Memory B cell (primary cell): ENCODE results near the gene ENTPD8.

ENCODE experiments used
- ATAC-seq: fragments of 150-1000 bp; cut with Tn5 transposase; 2 replicates; pipeline ENCODE4 v1.10.0; 2021; ENCODE audit warnings: low read depth, mild to moderate bottlenecking, moderate library complexity
- DNase-seq, 2 donors: peaks; one replicate each; pipeline ENCODE4 v3.0.0; 2022; ENCODE audit warnings: low spot score in 2 of 2
- H3K27ac Mint-ChIP-seq: one replicate; pipeline ENCODE4 v1.8.0; 2022; ENCODE audit warnings: mild to moderate bottlenecking, moderate library complexity, mixed read lengths
- H3K27me3 Mint-ChIP-seq: one replicate; pipeline ENCODE4 v1.8.0; 2022; ENCODE audit warnings: mixed read lengths
- H3K36me3 Mint-ChIP-seq: one replicate; pipeline ENCODE4 v1.8.0; 2022; ENCODE audit warnings: mild to moderate bottlenecking, mixed read lengths
- H3K4me1 Mint-ChIP-seq: one replicate; pipeline ENCODE4 v1.8.0; 2022; ENCODE audit warnings: mixed read lengths
- H3K4me3 Mint-ChIP-seq: one replicate; pipeline ENCODE4 v1.8.0; 2022; ENCODE audit warnings: mild to moderate bottlenecking, moderate library complexity, mixed read lengths
- H3K9me3 Mint-ChIP-seq: one replicate; pipeline ENCODE4 v1.8.0; 2022; ENCODE audit warnings: mixed read lengths

Gene ENTPD8

GRCh38 chr9:137436761-137437600 lies 4.2 kb downstream of the ENTPD8 start:
- Mint-ChIP-seq H3K27ac (no peak overlapping the region), H3K36me3 (no peaks in the 10 kb centered on the region), H3K27me3 (peaks cover 11% of the 10 kb centered on the region), H3K4me3 (no peak overlapping the region), H3K4me1 (peaks cover 2% of the 10 kb centered on the region), H3K9me3 (no peaks in the 10 kb centered on the region)
- ATAC-seq (no peak), DNase-seq (no peak)

- DNase-seq (no peak), ATAC-seq (no peak)
- Mint-ChIP-seq H3K36me3 (no peaks in the 10 kb centered on the region), H3K27me3 (peaks cover 9% of the 10 kb centered on the region), H3K9me3 (no peaks in the 10 kb centered on the region), H3K4me1 (no peaks in the 10 kb centered on the region), H3K4me3 (no peak overlapping the region), H3K27ac (no peak overlapping the region)
These were observed 5.0 kb downstream of the ENTPD8 start for GRCh38 chr9:137435980-137436760.

- Mint-ChIP-seq H3K9me3 (no peaks in the 10 kb centered on the region), H3K36me3 (no peaks in the 10 kb centered on the region), H3K27ac (no peak overlapping the region), H3K27me3 (peaks cover 9% of the 10 kb centered on the region), H3K4me3 (no peak overlapping the region), H3K4me1 (no peaks in the 10 kb centered on the region)
- ATAC-seq = no peak
- no peak for DNase-seq
These were observed 5.7 kb downstream of the ENTPD8 start for GRCh38 chr9:137435381-137435891.

- Mint-ChIP-seq H3K9me3 (no peaks in the 10 kb centered on the region), H3K27ac (no peak overlapping the region), H3K4me1 (peaks cover 2% of the 10 kb centered on the region), H3K4me3 (no peak overlapping the region), H3K27me3 (peaks cover 9% of the 10 kb centered on the region), H3K36me3 (no peaks in the 10 kb centered on the region)
- DNase-seq (no peak), ATAC-seq (no peak)
These were observed 6.4 kb downstream of the ENTPD8 start for GRCh38 chr9:137434498-137435380.

- DNase-seq = no peak
- Mint-ChIP-seq H3K9me3 (no peaks in the 10 kb centered on the region), H3K4me3 (no peak overlapping the region), H3K36me3 (no peaks in the 10 kb centered on the region), H3K4me1 (peaks cover 4% of the 10 kb centered on the region), H3K27me3 (peaks cover 3% of the 10 kb centered on the region), H3K27ac (no peak overlapping the region)
- ATAC-seq = no peak
These were observed 7.2 kb downstream of the ENTPD8 start for GRCh38 chr9:137433916-137434431.

GRCh38 chr9:137433349-137433915 lies 7.7 kb downstream of the ENTPD8 start:
- Mint-ChIP-seq H3K4me1 (peaks cover 6% of the 10 kb centered on the region), H3K36me3 (no peaks in the 10 kb centered on the region), H3K4me3 (no peak overlapping the region), H3K27ac (no peak overlapping the region), H3K9me3 (no peaks in the 10 kb centered on the region), H3K27me3 (peaks cover 4% of the 10 kb centered on the region)
- no peak for ATAC-seq
- no peak for DNase-seq

GRCh38 chr9:137432687-137433348 lies 8.3 kb downstream of the ENTPD8 start:
- Mint-ChIP-seq H3K36me3 (no peaks in the 10 kb centered on the region), H3K9me3 (no peaks in the 10 kb centered on the region), H3K4me1 (peaks cover 6% of the 10 kb centered on the region), H3K4me3 (no peak overlapping the region), H3K27me3 (peaks cover 2% of the 10 kb centered on the region), H3K27ac (no peak overlapping the region)
- DNase-seq (no peak), ATAC-seq (no peak)

GRCh38 chr9:137431416-137431931 lies 9.7 kb downstream of the ENTPD8 start:
- no peaks in the 10 kb centered on the region for H3K36me3 Mint-ChIP-seq
- H3K4me3 Mint-ChIP-seq = no peak overlapping the region
- H3K9me3 Mint-ChIP-seq = no peaks in the 10 kb centered on the region
- H3K4me1 Mint-ChIP-seq = peaks cover 6% of the 10 kb centered on the region
- no peak for DNase-seq
- ATAC-seq = no peak
- peaks cover 1% of the 10 kb centered on the region for H3K27me3 Mint-ChIP-seq
- no peak overlapping the region for H3K27ac Mint-ChIP-seq

GRCh38 chr9:137430723-137431415 lies 10.3 kb downstream of the ENTPD8 start:
- peaks cover 6% of the 10 kb centered on the region for H3K4me1 Mint-ChIP-seq
- ATAC-seq = no peak
- no peaks in the 10 kb centered on the region for H3K9me3 Mint-ChIP-seq
- H3K27ac Mint-ChIP-seq = no peak overlapping the region
- H3K4me3 Mint-ChIP-seq = no peak overlapping the region
- no peak for DNase-seq
- peaks cover 1% of the 10 kb centered on the region for H3K27me3 Mint-ChIP-seq
- H3K36me3 Mint-ChIP-seq = no peaks in the 10 kb centered on the region

GRCh38 chr9:137429974-137430722 lies 11.0 kb downstream of the ENTPD8 start:
- H3K36me3 Mint-ChIP-seq = no peaks in the 10 kb centered on the region
- peak overlapping the region; percentile 55 for H3K4me3 Mint-ChIP-seq
- H3K27me3 Mint-ChIP-seq = peaks cover 1% of the 10 kb centered on the region
- H3K9me3 Mint-ChIP-seq = no peaks in the 10 kb centered on the region
- H3K4me1 Mint-ChIP-seq = peaks cover 6% of the 10 kb centered on the region
- ATAC-seq = peak; percentile 72
- no peak overlapping the region for H3K27ac Mint-ChIP-seq
- peak in 1 of 2 donors; percentile 61 for DNase-seq

- Mint-ChIP-seq H3K27me3 (peaks cover 1% of the 10 kb centered on the region), H3K4me1 (peaks cover 8% of the 10 kb centered on the region), H3K36me3 (no peaks in the 10 kb centered on the region), H3K4me3 (peak overlapping the region; percentile 60), H3K9me3 (no peaks in the 10 kb centered on the region), H3K27ac (no peak overlapping the region)
- ATAC-seq = peak; percentile 14
- DNase-seq = no peak
These were observed 11.6 kb downstream of the ENTPD8 start for GRCh38 chr9:137429546-137429890.
